Neural progenitor cell (in vitro differentiated cells): ENCODE results near the gene AJAP1. TPM values are rescaled to one million over a fixed set of nuclear protein-coding genes. Genes with fewer than 3 reads are reported as not detected.

Experiments
- DNase-seq: peaks from one replicate; pipeline ENCODE4 v3.0.0-alpha.2; 2016; ENCODE audit warnings: low spot score
- H2AFZ ChIP-seq: fragments of 200-600 bp; sonication (generic); replicated peaks from 2 replicates; pipeline ENCODE4 v1.6.1; 2016; ENCODE audit warnings: antibody characterized with exemption
- H3F3A ChIP-seq: fragments of 200-600 bp; sonication (generic); 2 replicates; pipeline ENCODE4 v1.6.1; 2016; ENCODE audit warnings: antibody characterized with exemption, low read depth
- H3K27ac ChIP-seq: fragments of 200-600 bp; sonication (generic); 2 replicates; pipeline ENCODE4 v1.5.1; 2016; ENCODE audit warnings: mild to moderate bottlenecking
- H3K27me3 ChIP-seq: fragments of 200-600 bp; sonication (generic); 2 replicates; pipeline ENCODE4 v1.6.1; 2016; ENCODE audit warnings: mild to moderate bottlenecking, moderate library complexity
- H3K36me3 ChIP-seq: fragments of 200-600 bp; sonication (generic); 2 replicates; pipeline ENCODE4 v1.5.1; 2016
- H3K4me1 ChIP-seq: fragments of 200-600 bp; sonication (generic); 2 replicates; pipeline ENCODE4 v1.6.1; 2016; ENCODE audit warnings: mixed run types
- H3K4me2 ChIP-seq: fragments of 200-600 bp; sonication (generic); 2 replicates; pipeline ENCODE4 v1.6.1; 2016
- H3K4me3 ChIP-seq: fragments of 200-600 bp; sonication (generic); 2 replicates; pipeline ENCODE4 v1.5.1; 2016
- H3K79me2 ChIP-seq: fragments of 200-600 bp; sonication (generic); 2 replicates; pipeline ENCODE4 v1.6.1; 2016; ENCODE audit warnings: low read depth
- H3K9ac ChIP-seq: fragments of 200-600 bp; sonication (generic); 2 replicates; pipeline ENCODE4 v1.6.1; 2016
- H3K9me3 ChIP-seq: fragments of 200-600 bp; sonication (generic); 2 replicates; pipeline ENCODE4 v1.5.1; 2016; ENCODE audit warnings: low read depth
- H4K20me1 ChIP-seq: fragments of 200-600 bp; sonication (generic); 2 replicates; pipeline ENCODE4 v1.6.1; 2016; ENCODE audit warnings: low read depth
- H3K27ac Mint-ChIP-seq: 3 replicates; pipeline ENCODE4 v1.8.0; 2021; ENCODE audit warnings: mixed read lengths
- H3K27me3 Mint-ChIP-seq: 2 replicates; pipeline ENCODE4 v1.8.0; 2022; ENCODE audit warnings: low read depth, mild to moderate bottlenecking, inconsistent platforms, moderate library complexity, mixed read lengths; ENCODE audit not compliant: insufficient read depth
- H3K36me3 Mint-ChIP-seq: 3 replicates; pipeline ENCODE4 v1.8.0; 2021; ENCODE audit warnings: mixed read lengths
- H3K4me1 Mint-ChIP-seq: 3 replicates; pipeline ENCODE4 v1.8.0; 2021; ENCODE audit warnings: mixed read lengths
- H3K4me3 Mint-ChIP-seq: 3 replicates; pipeline ENCODE4 v1.8.0; 2021; ENCODE audit warnings: mild to moderate bottlenecking, moderate library complexity, mixed read lengths
- H3K9me3 Mint-ChIP-seq: 3 replicates; pipeline ENCODE4 v1.8.0; 2020; ENCODE audit warnings: mixed read lengths
- EZH2 ChIP-seq: fragments of 200-600 bp; sonication (generic); IDR thresholded peaks from 2 replicates; pipeline ENCODE4 v1.6.1; 2017; ENCODE audit warnings: antibody characterized with exemption, mild to moderate bottlenecking, moderate library complexity
- EZH2phosphoT487 ChIP-seq: fragments of 200-600 bp; sonication (generic); IDR thresholded peaks from 2 replicates; pipeline ENCODE4 v1.6.1; 2017; ENCODE audit warnings: antibody characterized with exemption
- total RNA-seq: library from RNA; depleted of rRNA; stranded (reverse); fragments of >200 nt; gene quantifications from 2 replicates; pipeline ENCODE4 v1.2.3, GENCODE V29; 2015; ENCODE audit warnings: low replicate concordance
- TF ChIP-seq, protein P1 (sequence below): fragments of 200-600 bp; sonication (generic); IDR thresholded peaks from 2 replicates; pipeline ENCODE4 v1.5.1; 2017; ENCODE audit warnings: antibody characterized with exemption, mild to moderate bottlenecking

Gene AJAP1
- total RNA-seq, 1 donor from 2014 or later = 0.21 TPM

DNA sequence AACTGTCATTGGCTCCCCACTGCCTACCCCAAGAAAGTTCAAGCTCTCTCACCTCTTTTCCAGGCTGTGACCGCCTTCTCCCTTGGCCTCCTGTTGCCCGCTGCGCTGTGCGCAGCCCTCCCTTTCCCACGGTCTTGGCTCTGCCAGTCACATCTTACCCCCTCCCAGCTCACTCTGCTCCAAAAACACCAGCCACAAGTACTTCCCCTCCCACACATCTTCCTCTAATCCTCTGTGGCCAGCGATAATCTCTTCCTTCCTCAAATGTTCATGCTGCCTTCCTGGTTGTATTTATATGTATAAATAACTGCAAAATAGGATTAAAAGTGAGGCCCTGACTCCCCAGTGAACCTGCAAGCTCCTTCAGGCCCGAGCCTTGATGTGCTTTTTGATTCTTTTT lies 81.8 kb downstream of the AJAP1 start:
- Histone ChIP-seq H3K9me3 (no peaks in the 10 kb centered on the region), H3K4me1 (no peaks in the 10 kb centered on the region), H3K4me2 (no peak overlapping the region), H3K27me3 (no peaks in the 10 kb centered on the region), H3K9ac (no peak overlapping the region), H2AFZ (no peak overlapping the region), H3K27ac (no peak overlapping the region), H4K20me1 (no peaks in the 10 kb centered on the region), H3K4me3 (no peak overlapping the region), H3K79me2 (no peaks in the 10 kb centered on the region), H3K36me3 (no peaks in the 10 kb centered on the region), H3F3A (no peaks in the 10 kb centered on the region)
- Mint-ChIP-seq H3K27ac (peak overlapping the region; percentile 8), H3K4me3 (no peak overlapping the region), H3K9me3 (peaks cover 5% of the 10 kb centered on the region), H3K4me1 (peaks cover 51% of the 10 kb centered on the region), H3K27me3 (peaks cover 20% of the 10 kb centered on the region), H3K36me3 (peaks cover 7% of the 10 kb centered on the region)
- TF ChIP-seq, protein P1, sequence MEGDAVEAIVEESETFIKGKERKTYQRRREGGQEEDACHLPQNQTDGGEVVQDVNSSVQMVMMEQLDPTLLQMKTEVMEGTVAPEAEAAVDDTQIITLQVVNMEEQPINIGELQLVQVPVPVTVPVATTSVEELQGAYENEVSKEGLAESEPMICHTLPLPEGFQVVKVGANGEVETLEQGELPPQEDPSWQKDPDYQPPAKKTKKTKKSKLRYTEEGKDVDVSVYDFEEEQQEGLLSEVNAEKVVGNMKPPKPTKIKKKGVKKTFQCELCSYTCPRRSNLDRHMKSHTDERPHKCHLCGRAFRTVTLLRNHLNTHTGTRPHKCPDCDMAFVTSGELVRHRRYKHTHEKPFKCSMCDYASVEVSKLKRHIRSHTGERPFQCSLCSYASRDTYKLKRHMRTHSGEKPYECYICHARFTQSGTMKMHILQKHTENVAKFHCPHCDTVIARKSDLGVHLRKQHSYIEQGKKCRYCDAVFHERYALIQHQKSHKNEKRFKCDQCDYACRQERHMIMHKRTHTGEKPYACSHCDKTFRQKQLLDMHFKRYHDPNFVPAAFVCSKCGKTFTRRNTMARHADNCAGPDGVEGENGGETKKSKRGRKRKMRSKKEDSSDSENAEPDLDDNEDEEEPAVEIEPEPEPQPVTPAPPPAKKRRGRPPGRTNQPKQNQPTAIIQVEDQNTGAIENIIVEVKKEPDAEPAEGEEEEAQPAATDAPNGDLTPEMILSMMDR = no peak
- TF ChIP-seq EZH2 = no peak
- no peak for TF ChIP-seq EZH2phosphoT487
- DNase-seq = no peak

DNA sequence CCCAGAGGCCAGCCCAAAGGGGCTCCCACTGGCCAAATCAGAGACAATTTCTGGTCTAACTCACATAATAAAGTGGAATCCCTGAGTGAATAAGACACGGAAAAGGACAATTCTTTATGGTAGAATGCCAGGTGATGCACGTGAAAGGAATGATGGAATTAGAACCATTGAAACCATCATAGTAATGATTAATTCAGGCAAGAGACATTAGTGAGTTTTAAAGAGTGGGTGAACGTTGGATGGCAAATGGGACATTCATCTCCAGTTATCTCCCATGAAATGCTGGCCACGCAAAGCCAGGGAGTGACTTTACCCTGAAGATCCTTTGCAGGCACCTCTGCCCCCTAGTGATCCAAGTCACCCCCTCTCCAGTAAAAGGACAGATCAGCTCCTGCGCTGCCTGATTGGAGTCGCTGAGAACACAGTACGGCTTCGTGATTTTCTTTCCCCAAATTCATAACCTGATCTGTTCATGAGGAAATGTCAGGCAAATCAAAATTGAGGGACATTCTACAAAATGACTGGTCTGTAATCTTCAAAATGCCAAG lies 87.5 kb downstream of the AJAP1 start:
- H3K27me3 ChIP-seq = no peaks in the 10 kb centered on the region
- H3K36me3 ChIP-seq = no peaks in the 10 kb centered on the region
- H3F3A ChIP-seq = no peaks in the 10 kb centered on the region
- no peak overlapping the region for H3K4me2 ChIP-seq
- H3K27ac Mint-ChIP-seq = no peak overlapping the region
- peaks cover 8% of the 10 kb centered on the region for H3K27me3 Mint-ChIP-seq
- DNase-seq = no peak
- no peaks in the 10 kb centered on the region for H4K20me1 ChIP-seq
- no peaks in the 10 kb centered on the region for H3K79me2 ChIP-seq
- peaks cover 22% of the 10 kb centered on the region for H3K4me1 Mint-ChIP-seq
- no peak overlapping the region for H2AFZ ChIP-seq
- H3K27ac ChIP-seq = no peak overlapping the region
- peaks cover 7% of the 10 kb centered on the region for H3K36me3 Mint-ChIP-seq
- H3K4me3 Mint-ChIP-seq = no peak overlapping the region
- no peak overlapping the region for H3K4me3 ChIP-seq
- no peak for TF ChIP-seq EZH2
- no peak for TF ChIP-seq EZH2phosphoT487
- TF ChIP-seq, protein P1 = no peak
- no peaks in the 10 kb centered on the region for H3K9me3 ChIP-seq
- H3K4me1 ChIP-seq = no peaks in the 10 kb centered on the region
- H3K9ac ChIP-seq = no peak overlapping the region
- peaks cover 5% of the 10 kb centered on the region for H3K9me3 Mint-ChIP-seq

DNA sequence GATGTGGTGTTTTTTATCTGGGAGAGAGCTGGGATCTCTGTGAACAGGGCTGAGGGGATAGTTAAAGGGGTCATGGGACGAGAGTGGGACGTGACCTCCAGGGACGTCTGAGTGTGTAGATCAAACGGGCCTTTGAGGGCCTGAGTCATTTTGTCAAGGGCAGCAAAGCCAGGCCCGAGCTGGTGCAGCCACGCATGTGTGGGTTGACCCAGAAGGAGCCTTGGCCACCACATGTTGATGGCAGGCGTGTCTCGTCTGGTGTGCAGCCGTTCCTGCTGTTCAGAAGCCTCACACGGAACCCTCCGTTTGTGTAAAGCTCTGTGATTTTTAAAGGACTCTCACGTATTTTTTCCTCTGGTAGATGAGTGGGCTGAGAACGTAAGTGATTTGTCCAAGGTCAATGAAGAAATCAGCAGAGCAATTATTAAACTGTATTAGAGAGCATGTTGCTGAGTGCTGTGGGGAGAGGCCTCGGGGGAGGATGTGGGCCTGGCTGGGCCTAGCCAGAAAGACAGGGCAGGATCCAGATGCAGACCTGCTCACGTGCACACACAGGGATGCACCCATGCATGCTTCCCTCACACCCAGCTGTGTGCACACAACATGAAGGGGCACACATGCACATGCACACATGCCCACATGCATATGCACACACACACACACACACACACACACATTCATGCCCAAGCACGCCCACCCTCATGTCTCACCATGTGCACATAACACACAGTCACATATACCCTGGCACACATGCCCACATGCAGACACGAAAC lies 89.8 kb downstream of the AJAP1 start:
- Histone ChIP-seq H3K27ac (no peak overlapping the region), H3K79me2 (no peaks in the 10 kb centered on the region), H3K9me3 (no peaks in the 10 kb centered on the region), H3K27me3 (no peaks in the 10 kb centered on the region), H3K36me3 (no peaks in the 10 kb centered on the region), H3F3A (no peaks in the 10 kb centered on the region), H3K4me1 (no peaks in the 10 kb centered on the region), H3K4me3 (no peak overlapping the region), H3K9ac (no peak overlapping the region), H2AFZ (no peak overlapping the region), H4K20me1 (no peaks in the 10 kb centered on the region), H3K4me2 (no peak overlapping the region)
- no peak for DNase-seq
- TF ChIP-seq, protein P1 = no peak
- TF ChIP-seq EZH2phosphoT487 = no peak
- TF ChIP-seq EZH2 = no peak
- H3K36me3 Mint-ChIP-seq = peaks cover 5% of the 10 kb centered on the region
- H3K4me3 Mint-ChIP-seq = peak overlapping the region; percentile 19
- no peaks in the 10 kb centered on the region for H3K9me3 Mint-ChIP-seq
- peak overlapping the region; percentile 12 for H3K27ac Mint-ChIP-seq
- peaks cover 8% of the 10 kb centered on the region for H3K27me3 Mint-ChIP-seq
- H3K4me1 Mint-ChIP-seq = peaks cover 15% of the 10 kb centered on the region
